Muscle of back (tissue), 11 donors: ENCODE results near the gene CCDC148. TPM values are rescaled to one million over a fixed set of nuclear protein-coding genes. Genes with fewer than 3 reads are reported as not detected.
"Not testable (repeated sequence)": the region's sequence is repeated elsewhere in the genome, so short reads cannot be mapped to it uniquely, and the experiment has no call there.

Experiments
- DNase-seq, 3 donors: peaks; one replicate each; pipeline versions ENCODE4 v3.0.0 to v3.0.0-alpha.2; 2013
- polyA plus RNA-seq, 10 donors: library from polyadenylated mRNA; unstranded; fragments of 120-200 nt; gene quantifications; one replicate each; pipeline ENCODE4 v1.2.1, GENCODE V29; 2013; ENCODE audit not compliant: insufficient read length in 10 of 10

The CCDC148 gene
- polyA plus RNA-seq, 10 donors = 0.12 to 1.0 (median 0.27) TPM

DNA sequence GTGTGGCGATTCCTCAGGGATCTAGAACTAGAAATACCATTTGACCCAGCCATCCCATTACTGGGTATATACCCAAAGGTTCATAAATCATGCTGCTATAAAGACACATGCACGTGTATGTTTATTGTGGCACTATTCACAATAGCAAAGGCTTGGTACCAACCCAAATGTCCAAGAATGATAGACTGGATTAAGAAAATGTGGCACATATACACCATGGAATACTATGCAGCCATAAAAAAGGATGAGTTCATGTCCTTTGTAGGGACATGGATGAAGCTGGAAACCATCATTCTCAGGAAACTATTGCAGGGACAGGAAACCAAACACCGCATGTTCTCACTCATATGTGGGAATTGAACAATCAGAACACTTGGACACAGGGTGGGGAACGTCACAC, 17.5 kb downstream of the CCDC148 start:
- not testable (repeated sequence) for DNase-seq

DNA sequence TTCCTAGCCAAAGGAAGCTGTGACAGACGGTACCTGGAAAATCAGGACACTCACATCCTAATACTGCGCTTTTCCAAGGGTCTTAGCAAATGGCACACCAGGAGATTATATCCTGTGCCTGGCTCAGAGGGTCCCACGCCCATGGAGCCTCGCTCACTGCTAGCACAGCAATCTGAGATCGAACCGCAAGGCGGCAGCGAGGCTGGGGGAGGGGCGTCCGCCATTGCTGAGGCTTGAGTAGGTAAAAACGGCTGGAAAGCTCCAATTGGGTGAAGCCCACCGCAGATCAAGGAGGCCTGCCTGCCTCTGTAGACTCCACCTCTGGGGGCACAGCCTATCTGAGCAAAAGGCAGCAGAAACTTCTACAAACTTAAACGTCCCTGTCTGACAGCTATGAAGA, 22.8 kb downstream of the CCDC148 start:
- not testable (repeated sequence) for DNase-seq

DNA sequence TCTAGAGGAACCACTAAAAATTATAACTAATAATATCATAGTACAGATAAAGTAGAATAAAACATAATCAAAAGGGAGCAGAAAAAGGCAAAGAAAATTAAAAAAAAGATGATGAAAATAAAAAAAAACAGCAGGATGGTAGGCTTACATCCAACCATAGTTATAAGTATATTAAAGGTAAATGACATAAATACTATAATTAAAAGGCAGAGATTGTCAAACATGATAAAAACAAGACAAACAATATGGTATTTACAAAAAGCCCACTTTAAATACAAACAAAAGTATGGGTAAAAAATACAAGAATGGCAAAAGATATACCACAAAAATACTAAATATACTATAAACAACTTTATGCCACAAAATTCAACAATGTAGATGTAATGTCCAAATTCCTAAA, 24.4 kb downstream of the CCDC148 start:
- no peak for DNase-seq

DNA sequence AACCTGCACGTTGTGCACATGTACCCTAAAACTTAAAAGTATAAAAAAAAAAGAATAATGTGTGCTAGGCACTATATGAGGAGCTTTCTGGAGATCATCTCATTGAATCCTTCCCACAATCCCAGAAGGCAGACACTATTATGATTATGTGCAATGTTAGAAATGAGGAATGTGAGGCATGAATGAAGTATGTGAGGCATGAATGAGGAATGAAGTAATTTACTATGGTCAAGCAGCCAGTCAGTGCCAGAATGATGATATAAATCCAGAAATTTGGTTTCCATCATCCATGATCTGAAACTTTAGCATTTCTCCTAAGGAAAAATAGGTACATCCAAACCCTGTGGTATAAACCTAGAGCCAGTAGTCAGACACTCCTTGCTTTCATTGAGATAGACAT, 42.0 kb downstream of the CCDC148 start:
- peak in 1 of 3 donors; percentile 25 for DNase-seq

DNA sequence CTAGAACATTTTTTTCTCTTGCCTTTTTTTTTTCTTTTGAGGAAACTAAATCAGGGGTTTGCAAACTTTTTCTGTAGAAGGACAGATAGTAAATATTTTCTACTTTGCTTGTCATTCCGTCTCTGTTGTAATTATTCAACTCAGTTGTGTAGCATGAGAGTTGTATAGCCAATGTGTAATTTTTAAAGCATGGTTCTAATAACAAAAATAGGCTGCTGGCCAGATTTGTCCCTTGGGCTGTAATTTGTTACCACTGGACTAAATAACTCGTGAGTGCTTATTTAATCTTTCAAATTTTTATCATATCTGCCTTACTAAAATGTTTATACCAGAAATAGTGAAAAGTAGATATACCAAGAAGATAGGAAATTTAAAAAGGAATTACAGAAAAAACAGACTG, 43.0 kb downstream of the CCDC148 start:
- DNase-seq = peak in 1 of 3 donors; percentile 35

DNA sequence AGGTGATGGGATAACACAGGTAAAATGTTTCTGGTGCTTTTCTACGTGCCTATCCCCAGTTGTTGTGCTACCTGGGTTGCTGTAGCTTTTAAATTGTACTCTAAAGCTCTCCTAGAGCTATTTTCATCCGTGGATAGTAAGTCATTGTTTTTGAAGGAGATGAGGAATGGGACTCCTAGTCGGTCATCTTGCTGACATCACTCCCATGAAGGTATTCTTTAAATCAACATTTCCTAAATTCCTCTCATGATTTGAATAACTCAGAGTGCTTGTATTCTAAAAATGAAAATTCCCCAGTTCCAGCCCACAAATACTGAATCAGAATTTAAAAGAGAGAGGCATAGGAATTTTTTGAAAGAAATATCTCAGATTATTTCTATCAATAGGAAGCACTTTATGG, 44.3 kb downstream of the CCDC148 start:
- DNase-seq = peak in 1 of 3 donors; percentile 14

DNA sequence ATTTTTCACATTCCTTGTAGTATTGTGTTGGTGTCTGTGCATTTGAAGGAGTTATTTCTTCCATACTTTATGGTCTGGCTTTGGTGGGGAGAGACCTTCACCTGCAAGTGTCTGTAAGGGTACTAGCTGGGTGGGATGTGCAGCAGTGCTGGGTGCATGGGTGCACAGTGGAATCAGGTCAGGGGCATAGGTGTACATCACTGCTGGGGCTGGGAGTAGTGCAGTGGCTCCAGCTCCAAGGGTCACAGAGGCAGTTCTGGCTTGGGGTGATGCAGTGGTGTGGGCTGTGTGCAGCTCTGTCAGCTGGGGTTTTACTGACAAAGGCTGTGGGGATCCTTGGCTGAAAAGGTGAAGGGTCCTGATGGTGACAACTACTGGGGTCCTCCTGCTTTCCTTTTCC, 44.8 kb downstream of the CCDC148 start:
- no peak for DNase-seq

DNA sequence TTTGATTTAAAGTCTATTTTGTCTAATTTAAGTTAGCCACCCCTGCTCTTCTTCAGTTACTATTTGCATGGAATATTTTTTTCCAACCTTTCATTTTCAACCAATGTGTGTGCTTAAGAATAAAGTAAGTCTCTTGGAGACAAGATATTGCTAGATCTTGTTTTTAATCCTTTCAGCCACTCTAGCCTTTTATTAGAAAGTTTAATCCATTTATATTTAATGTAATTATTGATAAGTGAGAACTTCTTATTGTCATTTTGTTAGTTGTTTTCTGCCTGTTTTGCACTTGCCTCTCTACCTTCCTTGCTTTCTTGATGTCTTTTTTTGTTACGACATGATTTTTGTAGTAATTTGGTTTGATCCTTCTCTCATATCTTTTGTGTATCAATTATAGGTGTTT, 46.4 kb downstream of the CCDC148 start:
- no peak for DNase-seq

DNA sequence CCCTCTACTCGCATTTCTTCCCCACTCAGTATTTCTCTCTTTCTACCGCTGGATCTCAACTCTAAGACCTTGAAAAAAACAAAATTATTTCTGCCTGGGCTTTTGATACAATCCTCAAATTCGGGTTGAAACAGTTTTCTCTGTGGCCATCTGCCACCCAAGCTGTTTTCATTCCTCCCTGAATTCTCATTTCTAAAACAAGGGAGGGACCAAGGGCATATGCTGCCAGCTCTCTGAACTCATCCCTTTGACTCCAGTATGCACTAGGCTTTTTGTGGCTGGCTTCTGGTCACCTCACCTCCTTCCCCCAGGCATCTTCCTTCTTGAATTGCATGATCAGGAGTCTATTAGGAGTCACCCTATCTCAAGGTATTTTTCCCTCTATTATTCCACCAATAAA, 49.5 kb downstream of the CCDC148 start:
- DNase-seq = no peak

DNA sequence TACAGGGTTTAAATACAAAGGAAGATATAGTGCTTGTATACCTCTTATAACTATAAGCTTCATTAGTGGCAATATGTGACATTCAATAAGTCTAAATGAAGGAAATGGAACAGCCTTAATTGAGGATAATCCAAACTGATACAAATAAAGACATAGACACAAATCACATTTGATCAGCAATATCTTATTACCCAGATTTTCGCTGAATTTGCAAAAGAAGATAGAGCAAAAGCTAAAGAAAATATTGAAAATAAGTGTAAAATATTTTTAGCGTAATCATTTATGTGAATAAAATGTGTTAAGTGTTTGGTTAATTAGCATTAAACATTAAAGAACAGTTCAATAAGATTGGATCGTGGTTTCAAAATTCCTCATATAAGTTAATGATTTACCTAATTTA, 51.2 kb downstream of the CCDC148 start:
- DNase-seq = no peak

DNA sequence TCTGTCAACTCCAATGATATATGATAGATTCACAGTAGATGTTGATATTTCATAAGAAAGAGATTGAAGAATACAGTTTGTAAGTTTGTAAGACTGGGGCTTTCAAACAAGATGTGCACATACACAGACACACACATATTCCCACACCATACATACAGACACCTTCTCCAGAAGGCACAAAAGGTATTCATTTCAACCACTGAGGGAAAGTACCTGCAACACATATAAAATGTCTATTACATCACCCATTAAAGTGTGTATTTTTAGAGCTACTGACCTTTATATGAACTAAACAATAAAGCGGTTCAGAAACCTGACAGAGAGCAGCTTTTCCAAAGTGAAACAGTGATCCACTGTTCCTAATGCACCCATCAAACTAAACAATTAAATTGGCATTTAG, 53.3 kb downstream of the CCDC148 start:
- no peak for DNase-seq

DNA sequence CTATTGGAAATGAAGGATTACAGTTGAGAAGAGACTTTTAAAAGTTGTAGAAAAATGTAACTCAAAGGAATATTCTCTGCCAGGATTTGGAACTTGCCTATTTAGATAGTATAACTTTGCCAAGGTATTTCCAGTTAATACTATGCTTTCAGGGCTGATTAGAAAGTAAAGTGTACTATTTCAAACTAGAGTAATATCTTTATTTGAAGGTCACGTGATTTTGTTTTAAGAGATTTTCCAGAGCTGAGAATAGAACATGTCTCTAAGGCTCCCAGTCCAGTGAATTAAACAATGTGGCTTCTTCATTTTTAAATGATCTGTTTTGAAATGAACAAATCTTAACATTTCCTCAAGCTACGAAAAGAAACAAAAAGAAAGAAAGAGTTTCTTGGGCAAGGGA, 53.9 kb downstream of the CCDC148 start:
- no peak for DNase-seq

DNA sequence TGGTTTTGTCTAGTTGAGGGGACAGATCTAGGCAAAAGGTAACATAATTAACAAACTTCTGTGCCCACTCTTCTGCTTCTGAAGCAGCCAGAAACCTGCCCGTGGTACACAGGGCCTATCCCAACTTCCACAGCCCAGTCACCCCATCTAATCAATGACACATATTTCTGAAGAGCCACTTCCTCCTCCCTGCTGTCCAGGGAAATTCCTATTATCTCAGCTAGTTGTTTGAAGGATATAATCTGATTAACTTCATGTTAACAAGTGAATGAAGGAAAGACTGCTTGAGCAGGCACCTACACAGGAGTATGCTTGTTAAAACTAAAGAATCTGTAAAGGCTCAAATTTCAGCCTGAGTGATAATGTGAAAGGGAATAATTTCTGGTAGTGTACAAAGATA, 61.4 kb downstream of the CCDC148 start:
- DNase-seq = no peak

DNA sequence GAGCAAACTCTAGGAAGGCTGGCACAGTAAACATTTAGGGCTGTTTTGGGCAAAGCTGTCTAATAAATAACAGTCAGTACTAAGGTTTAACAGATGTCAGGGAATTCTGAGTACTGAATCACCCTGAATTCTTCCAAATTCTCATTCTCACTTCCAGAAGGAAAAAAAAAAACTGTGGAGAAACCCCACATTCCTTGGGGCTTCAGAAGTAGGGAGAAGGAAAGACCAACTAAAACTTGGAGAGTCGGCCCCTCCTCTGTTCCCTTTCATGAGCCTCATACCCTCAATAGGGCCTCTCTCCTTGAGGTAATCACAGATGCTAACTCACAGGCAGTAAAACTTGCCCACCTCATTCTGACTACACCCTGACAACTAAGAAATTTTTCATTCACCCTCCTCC, 62.1 kb downstream of the CCDC148 start:
- DNase-seq = no peak

DNA sequence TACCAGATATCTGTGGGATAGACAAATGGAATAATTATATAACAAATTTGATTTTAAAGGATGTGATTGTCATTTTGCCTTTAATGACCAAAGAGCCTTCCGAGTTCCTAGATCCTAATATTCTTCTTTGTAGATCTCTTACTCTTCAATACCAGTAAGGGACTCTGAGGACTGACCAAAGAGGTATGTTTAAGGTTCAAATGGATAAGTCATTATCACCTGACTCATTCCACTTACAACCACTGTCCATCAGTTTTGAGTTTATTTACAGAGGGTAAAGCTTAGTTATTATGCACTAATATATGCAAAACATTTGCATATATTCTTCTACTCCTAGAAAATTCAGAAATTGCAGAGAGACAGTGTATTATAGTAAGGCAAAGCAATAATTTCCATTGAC, 62.7 kb downstream of the CCDC148 start:
- DNase-seq = no peak

DNA sequence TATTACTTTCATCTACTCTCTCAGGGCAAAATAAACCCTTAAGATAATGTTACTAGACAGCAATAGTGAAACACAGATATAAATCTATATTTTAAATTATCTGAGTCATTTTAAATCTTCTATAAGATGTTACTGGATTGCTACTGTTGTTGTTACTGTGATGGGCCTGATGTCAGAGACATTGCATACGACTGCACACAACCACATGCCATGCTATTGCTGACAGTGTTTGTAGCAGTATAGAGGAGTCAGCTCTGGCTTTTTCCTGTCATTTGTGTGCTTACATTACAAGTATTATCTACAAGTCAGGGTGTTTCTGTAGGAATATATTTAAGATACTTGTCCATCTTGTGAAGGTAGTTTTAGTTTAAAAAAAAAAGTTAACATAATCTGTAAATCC, 63.9 kb downstream of the CCDC148 start:
- no peak for DNase-seq

DNA sequence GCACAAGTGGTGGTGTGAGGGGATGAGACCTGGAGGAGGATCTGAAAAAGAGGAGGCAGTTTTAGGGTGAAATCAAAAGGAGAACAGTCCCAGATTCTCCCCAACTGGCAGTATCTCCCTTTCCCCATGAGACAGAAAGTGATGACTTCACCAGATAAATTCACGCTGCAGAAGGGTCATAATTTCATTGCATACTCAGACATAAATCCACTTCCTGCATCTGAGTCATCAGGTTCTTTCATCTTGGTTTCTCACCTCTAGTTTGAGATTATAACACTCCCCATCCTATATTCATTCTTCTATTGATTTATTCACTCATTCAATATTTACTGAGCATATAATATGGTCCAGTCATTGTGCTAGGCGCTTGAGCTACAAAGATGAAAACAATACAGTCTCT, 64.7 kb downstream of the CCDC148 start:
- no peak for DNase-seq

DNA sequence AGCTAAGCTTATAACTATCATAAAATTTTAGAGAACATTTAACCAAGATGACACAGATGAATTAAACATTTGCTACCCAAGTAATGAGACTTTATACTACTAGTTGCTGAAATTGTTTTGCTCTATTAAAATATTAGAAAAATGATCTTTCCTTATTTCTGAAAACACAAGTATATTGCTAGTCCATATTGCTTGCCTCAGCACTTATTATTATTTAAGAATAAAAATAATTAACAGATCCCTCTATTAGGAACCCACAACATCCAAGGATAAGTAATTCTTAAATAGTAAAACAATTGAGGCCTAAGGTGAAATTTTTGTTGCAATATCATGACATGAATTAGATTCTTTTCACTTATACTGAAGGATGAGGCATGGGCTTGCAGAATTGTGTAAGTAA, 65.2 kb downstream of the CCDC148 start:
- DNase-seq = no peak

DNA sequence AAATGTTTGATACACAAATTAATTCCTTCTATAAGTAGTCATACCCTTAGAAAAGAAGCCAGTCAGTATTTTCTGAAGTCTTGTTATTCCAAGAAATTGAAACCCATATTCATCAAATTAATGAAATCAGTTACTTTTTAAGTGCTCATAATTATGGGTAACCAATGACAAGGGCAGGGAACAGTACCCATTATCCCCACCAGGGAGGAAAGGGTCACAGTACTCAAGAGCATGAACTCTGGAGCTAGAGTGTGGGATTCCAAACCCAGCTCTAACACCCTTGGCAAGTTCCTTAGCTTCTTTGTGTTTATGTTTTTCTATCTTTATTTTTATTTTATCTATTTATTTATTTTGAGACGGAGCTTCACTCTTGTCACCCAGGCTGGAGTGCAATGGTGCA, 68.4 kb downstream of the CCDC148 start:
- DNase-seq = no peak

DNA sequence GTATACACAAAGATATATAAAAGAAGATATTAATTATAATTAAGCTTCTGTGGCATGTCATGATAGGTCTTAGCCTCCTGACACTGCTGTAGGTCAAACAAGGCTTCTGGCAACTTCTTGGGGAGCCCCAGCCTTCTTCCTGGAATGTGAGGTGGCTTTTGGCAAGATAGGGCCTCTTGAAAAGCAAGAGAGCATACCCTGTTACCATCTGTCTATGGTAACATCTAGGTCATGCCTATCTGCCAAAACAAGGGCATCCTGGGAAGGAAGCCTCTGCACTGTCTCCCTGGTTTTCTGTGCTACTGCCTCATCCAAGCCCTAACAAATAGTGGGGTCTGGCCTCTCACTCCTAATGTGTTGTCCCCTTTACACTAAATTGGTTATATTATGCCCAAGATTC, 70.9 kb downstream of the CCDC148 start:
- DNase-seq = no peak

DNA sequence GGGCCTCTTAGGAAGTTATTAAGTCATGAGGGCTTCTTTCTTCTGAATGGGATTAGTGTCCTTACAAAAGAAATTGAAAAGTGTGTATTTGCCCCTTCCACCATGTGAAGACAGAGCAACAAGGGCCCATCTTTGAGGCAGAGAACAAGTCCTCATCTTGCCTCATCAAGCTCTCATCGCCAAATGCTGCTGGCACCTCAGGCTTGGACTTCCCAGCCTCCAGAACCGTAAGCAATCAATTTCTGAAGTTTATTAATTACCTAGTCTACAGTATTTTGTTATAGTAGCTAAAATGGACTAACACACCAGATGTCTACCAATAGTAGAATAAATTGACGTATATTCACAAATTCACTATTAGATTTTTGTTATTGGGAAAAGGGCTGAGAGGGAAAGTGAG, 74.6 kb downstream of the CCDC148 start:
- no peak for DNase-seq

DNA sequence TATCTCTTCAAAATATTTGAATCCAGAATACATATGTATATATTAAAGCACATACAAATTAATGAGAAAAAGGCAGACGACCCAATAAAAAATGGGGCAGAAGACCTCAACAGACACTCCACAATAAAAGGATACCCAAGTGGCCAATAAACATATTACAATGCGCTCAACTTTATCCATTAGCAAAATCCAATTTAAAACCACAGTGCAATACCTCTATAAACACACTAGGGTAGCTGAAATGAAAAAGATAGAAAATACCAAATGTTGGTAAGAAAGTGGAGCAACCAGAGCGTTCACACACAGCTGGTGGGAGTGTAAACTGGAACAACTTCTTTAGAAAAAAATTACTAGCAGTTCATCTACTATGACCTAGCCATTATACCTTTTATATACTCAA, 75.3 kb downstream of the CCDC148 start:
- no peak for DNase-seq

DNA sequence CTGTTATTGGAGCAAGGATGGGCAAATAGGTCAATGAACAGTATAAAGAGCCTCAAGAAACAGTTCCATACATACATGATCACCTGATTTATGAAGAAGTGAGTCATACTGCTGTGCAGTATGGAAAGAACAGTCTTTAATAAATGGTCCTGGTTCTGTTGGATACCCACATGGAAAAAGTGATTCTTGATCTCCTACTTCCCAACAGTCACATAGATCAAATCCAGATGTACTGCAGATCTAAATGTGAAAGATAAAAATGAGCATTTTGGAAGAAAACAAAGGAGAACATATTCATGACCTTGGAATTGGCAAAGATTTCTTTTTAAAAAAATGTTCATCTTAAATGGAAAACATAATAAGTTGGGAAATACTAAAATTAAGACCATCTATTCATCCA, 75.8 kb downstream of the CCDC148 start:
- peak; percentile 35 to 80 (median 49) for DNase-seq

DNA sequence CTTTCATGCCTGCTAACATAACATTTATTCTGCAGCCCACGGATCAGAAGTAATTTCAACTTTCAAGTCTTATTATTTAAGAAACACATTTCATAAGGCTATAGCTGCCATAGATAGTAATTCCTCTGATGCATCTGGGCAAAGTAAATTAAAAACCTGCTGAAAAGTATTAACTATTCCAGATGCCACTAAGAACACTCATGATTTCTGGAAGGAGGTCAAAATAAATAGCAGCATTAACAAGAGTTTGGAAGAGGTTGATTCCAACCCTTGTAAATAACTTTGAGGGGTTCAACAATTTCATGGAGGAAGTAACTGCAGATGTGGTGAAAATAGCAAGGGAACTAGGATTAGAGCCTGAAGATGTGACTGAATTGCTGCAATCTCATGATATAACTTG, 77.6 kb downstream of the CCDC148 start:
- no peak for DNase-seq

DNA sequence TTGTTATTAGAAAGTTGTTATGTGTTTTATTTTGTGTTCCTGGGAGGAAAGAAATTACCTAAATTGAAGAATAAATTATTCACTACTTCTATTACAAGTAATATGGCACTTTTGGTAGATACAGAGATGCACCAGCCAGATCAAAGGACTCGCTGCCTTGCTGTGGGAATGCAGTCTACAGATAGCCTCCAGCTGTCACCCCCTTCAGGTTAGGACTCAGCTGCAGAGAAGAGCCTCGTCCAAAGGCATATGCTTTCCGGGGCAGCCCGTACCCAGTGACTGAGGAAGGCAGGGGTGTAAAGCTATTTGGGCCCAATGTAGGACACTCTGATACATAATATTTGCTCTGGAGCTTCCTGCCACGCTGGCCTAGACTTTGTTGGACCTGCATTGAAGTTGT, 90.2 kb downstream of the CCDC148 start:
- no peak for DNase-seq
